Activated naive CD8-positive, alpha-beta T cell (primary cell): ENCODE data around the gene ANKRD40CL.
"Not testable (repeated sequence)": the region's sequence is repeated elsewhere in the genome, so short reads cannot be mapped to it uniquely, and the experiment has no call there.

Experiments
- H3K27ac Mint-ChIP-seq: one replicate; pipeline ENCODE4 v1.8.0; 2021; ENCODE audit warnings: mixed read lengths
- H3K27me3 Mint-ChIP-seq: one replicate; pipeline ENCODE4 v1.8.0; 2021; ENCODE audit warnings: mixed read lengths
- H3K36me3 Mint-ChIP-seq: one replicate; pipeline ENCODE4 v1.8.0; 2021; ENCODE audit warnings: mixed read lengths
- H3K4me1 Mint-ChIP-seq: one replicate; pipeline ENCODE4 v1.8.0; 2021; ENCODE audit warnings: low read depth, mixed read lengths
- H3K4me3 Mint-ChIP-seq: one replicate; pipeline ENCODE4 v1.8.0; 2021; ENCODE audit warnings: mild to moderate bottlenecking, mixed read lengths
- H3K9me3 Mint-ChIP-seq: one replicate; pipeline ENCODE4 v1.8.0; 2021; ENCODE audit warnings: low read depth, mixed read lengths

Gene ANKRD40CL

GRCh38 chr17:50754521-50754920 lies 12.8 kb downstream of the ANKRD40CL start:
- Mint-ChIP-seq H3K9me3 (no peaks in the 10 kb centered on the region), H3K27me3 (no peaks in the 10 kb centered on the region), H3K27ac (no peak overlapping the region), H3K4me3 (no peak overlapping the region), H3K4me1 (peaks cover 5% of the 10 kb centered on the region), H3K36me3 (peaks cover 5% of the 10 kb centered on the region)

GRCh38 chr17:50749245-50749644 lies 18.1 kb downstream of the ANKRD40CL start:
- H3K9me3 Mint-ChIP-seq, result no peaks in the 10 kb centered on the region
- peaks cover 3% of the 10 kb centered on the region for H3K4me1 Mint-ChIP-seq
- no peaks in the 10 kb centered on the region for H3K27me3 Mint-ChIP-seq
- H3K4me3 Mint-ChIP-seq, result no peak overlapping the region
- H3K27ac Mint-ChIP-seq, result peak overlapping the region; percentile 80
- peaks cover 5% of the 10 kb centered on the region for H3K36me3 Mint-ChIP-seq

GRCh38 chr17:50745631-50746030 lies 21.7 kb downstream of the ANKRD40CL start:
- H3K4me3 Mint-ChIP-seq, result no peak overlapping the region
- no peaks in the 10 kb centered on the region for H3K9me3 Mint-ChIP-seq
- H3K4me1 Mint-ChIP-seq, result peaks cover 5% of the 10 kb centered on the region
- H3K27me3 Mint-ChIP-seq, result no peaks in the 10 kb centered on the region
- peak overlapping the region; percentile 64 for H3K27ac Mint-ChIP-seq
- peaks cover 7% of the 10 kb centered on the region for H3K36me3 Mint-ChIP-seq

GRCh38 chr17:50739098-50739497 lies 28.2 kb downstream of the ANKRD40CL start:
- Mint-ChIP-seq H3K36me3 (peaks cover 10% of the 10 kb centered on the region), H3K27me3 (no peaks in the 10 kb centered on the region), H3K27ac (peak overlapping the region; percentile 79), H3K4me3 (no peak overlapping the region), H3K9me3 (no peaks in the 10 kb centered on the region), H3K4me1 (peaks cover 52% of the 10 kb centered on the region)

GRCh38 chr17:50737118-50737698 lies 30.1 kb downstream of the ANKRD40CL start:
- Mint-ChIP-seq H3K9me3 (no peaks in the 10 kb centered on the region), H3K4me3 (no peak overlapping the region), H3K27me3 (no peaks in the 10 kb centered on the region), H3K27ac (no peak overlapping the region), H3K36me3 (peaks cover 9% of the 10 kb centered on the region), H3K4me1 (peaks cover 58% of the 10 kb centered on the region)

- Mint-ChIP-seq H3K4me3 (no peak overlapping the region), H3K27ac (peak overlapping the region; percentile 10), H3K4me1 (peaks cover 73% of the 10 kb centered on the region)
Measured at GRCh38 chr17:50735287-50735686, 32.0 kb downstream of the ANKRD40CL start.

GRCh38 chr17:50731575-50732460 lies 35.5 kb downstream of the ANKRD40CL start:
- Mint-ChIP-seq H3K36me3 (peaks cover 6% of the 10 kb centered on the region), H3K27me3 (no peaks in the 10 kb centered on the region), H3K9me3 (no peaks in the 10 kb centered on the region), H3K27ac (peak overlapping the region; percentile 70), H3K4me3 (peak overlapping the region; percentile 30), H3K4me1 (peaks cover 69% of the 10 kb centered on the region)

More at GRCh38 chr17:50735287-50735686, 32.0 kb downstream of the ANKRD40CL start:
- Mint-ChIP-seq H3K36me3 (peaks cover 10% of the 10 kb centered on the region), H3K27me3 (no peaks in the 10 kb centered on the region), H3K9me3 (no peaks in the 10 kb centered on the region)

GRCh38 chr17:50728881-50729765 lies 38.2 kb downstream of the ANKRD40CL start:
- Mint-ChIP-seq H3K27ac (no peak overlapping the region), H3K36me3 (peaks cover 6% of the 10 kb centered on the region), H3K27me3 (no peaks in the 10 kb centered on the region), H3K4me1 (peaks cover 67% of the 10 kb centered on the region), H3K9me3 (no peaks in the 10 kb centered on the region), H3K4me3 (peak overlapping the region; percentile 28)

GRCh38 chr17:50728112-50728429 lies 39.2 kb downstream of the ANKRD40CL start:
- H3K27ac Mint-ChIP-seq, result no peak overlapping the region
- no peaks in the 10 kb centered on the region for H3K9me3 Mint-ChIP-seq
- peaks cover 71% of the 10 kb centered on the region for H3K4me1 Mint-ChIP-seq
- H3K27me3 Mint-ChIP-seq, result no peaks in the 10 kb centered on the region
- peaks cover 6% of the 10 kb centered on the region for H3K36me3 Mint-ChIP-seq
- no peak overlapping the region for H3K4me3 Mint-ChIP-seq

GRCh38 chr17:50725769-50726655 lies 41.3 kb downstream of the ANKRD40CL start:
- H3K4me1 Mint-ChIP-seq, result peaks cover 69% of the 10 kb centered on the region
- H3K36me3 Mint-ChIP-seq, result peaks cover 11% of the 10 kb centered on the region
- no peaks in the 10 kb centered on the region for H3K27me3 Mint-ChIP-seq
- H3K9me3 Mint-ChIP-seq, result no peaks in the 10 kb centered on the region
- no peak overlapping the region for H3K27ac Mint-ChIP-seq
- H3K4me3 Mint-ChIP-seq, result peak overlapping the region; percentile 38

- H3K27me3 Mint-ChIP-seq, H3K4me3 Mint-ChIP-seq, H3K27ac Mint-ChIP-seq, H3K9me3 Mint-ChIP-seq: not testable (repeated sequence)
- peaks cover 65% of the 10 kb centered on the region for H3K4me1 Mint-ChIP-seq
- H3K36me3 Mint-ChIP-seq, result peaks cover 12% of the 10 kb centered on the region
Measured at GRCh38 chr17:50724622-50725021, 42.7 kb downstream of the ANKRD40CL start.

- Mint-ChIP-seq H3K36me3 (peaks cover 12% of the 10 kb centered on the region), H3K27ac (peak overlapping the region; percentile 11), H3K9me3 (no peaks in the 10 kb centered on the region), H3K4me1 (peaks cover 51% of the 10 kb centered on the region), H3K4me3 (peak overlapping the region; percentile 89), H3K27me3 (no peaks in the 10 kb centered on the region)
Measured at GRCh38 chr17:50722746-50723145, 44.6 kb downstream of the ANKRD40CL start.

GRCh38 chr17:50721194-50722010 lies 45.9 kb downstream of the ANKRD40CL start:
- H3K36me3 Mint-ChIP-seq, result peaks cover 9% of the 10 kb centered on the region
- no peaks in the 10 kb centered on the region for H3K9me3 Mint-ChIP-seq

More at GRCh38 chr17:50721194-50722010, 45.9 kb downstream of the ANKRD40CL start:
- Mint-ChIP-seq H3K4me3 (peak overlapping the region; percentile 89), H3K27me3 (no peaks in the 10 kb centered on the region), H3K27ac (peak overlapping the region; percentile 99), H3K4me1 (peaks cover 41% of the 10 kb centered on the region)
